Measurements from ENCODE around the gene SERPINA12.

Gene SERPINA12

GRCh38 chr14:94509356-94509755 lies at the start of gene SERPINA12:
SERPINA12 (minus strand) TSS chr14:94509469; CDS start chr14:94498397, 11,072 bp downstream.
- no peak for DNase-seq (ENCODE audit: low read depth)

- DNase-seq (ENCODE audit: low read depth) = no peak
These were observed 49.6 kb upstream of the SERPINA12 start for GRCh38 chr14:94558842-94559241.

- DNase-seq (ENCODE audit: low read depth) = no peak
These were observed 48.1 kb upstream of the SERPINA12 start for GRCh38 chr14:94557327-94557726.

- no peak for DNase-seq (ENCODE audit: low read depth)
These were observed 46.7 kb upstream of the SERPINA12 start for GRCh38 chr14:94555991-94556390.

GRCh38 chr14:94550041-94550440 lies 40.8 kb upstream of the SERPINA12 start:
- no peak for DNase-seq (ENCODE audit: low read depth)

GRCh38 chr14:94548999-94549985 lies 40.0 kb upstream of the SERPINA12 start:
- DNase-seq (ENCODE audit: low read depth) = peak; percentile 28

GRCh38 chr14:94548131-94548998 lies 39.1 kb upstream of the SERPINA12 start:
- no peak for DNase-seq (ENCODE audit: low read depth)

GRCh38 chr14:94547726-94548125 lies 38.5 kb upstream of the SERPINA12 start:
- no peak for DNase-seq (ENCODE audit: low read depth)

- no peak for DNase-seq (ENCODE audit: low read depth)
These were observed 37.9 kb upstream of the SERPINA12 start for GRCh38 chr14:94547151-94547680.

- DNase-seq (ENCODE audit: low read depth) = no peak
These were observed 36.0 kb upstream of the SERPINA12 start for GRCh38 chr14:94545131-94545841.

GRCh38 chr14:94544726-94545125 lies 35.5 kb upstream of the SERPINA12 start:
- DNase-seq (ENCODE audit: low read depth) = no peak

GRCh38 chr14:94543449-94544124 lies 34.3 kb upstream of the SERPINA12 start:
- DNase-seq (ENCODE audit: low read depth) = no peak

GRCh38 chr14:94542811-94543440 lies 33.7 kb upstream of the SERPINA12 start:
- no peak for DNase-seq (ENCODE audit: low read depth)

GRCh38 chr14:94542111-94542810 lies 33.0 kb upstream of the SERPINA12 start:
- DNase-seq (ENCODE audit: low read depth) = peak; percentile 35

GRCh38 chr14:94541234-94541975 lies 32.1 kb upstream of the SERPINA12 start:
- DNase-seq (ENCODE audit: low read depth) = no peak

GRCh38 chr14:94540031-94540794 lies 30.9 kb upstream of the SERPINA12 start:
- peak; percentile 64 for DNase-seq (ENCODE audit: low read depth)

- no peak for DNase-seq (ENCODE audit: low read depth)
These were observed 29.9 kb upstream of the SERPINA12 start for GRCh38 chr14:94539181-94539580.

GRCh38 chr14:94538070-94538740 lies 28.9 kb upstream of the SERPINA12 start:
- no peak for DNase-seq (ENCODE audit: low read depth)
